ENCODE measurements around the gene PPP1R18. TPM values are rescaled to one million over a fixed set of nuclear protein-coding genes. Genes with fewer than 3 reads are reported as not detected.
A peak's percentile ranks its signal among the peaks of the same experiment; 100 is the strongest.

Gene PPP1R18
- total and polyA plus RNA-seq, 9 of the 15 experiments (the other 6 are each of a cell fraction or from before 2014, with no cell fraction given), result 12.0 to 99.2 (median 42.6) TPM

DNA sequence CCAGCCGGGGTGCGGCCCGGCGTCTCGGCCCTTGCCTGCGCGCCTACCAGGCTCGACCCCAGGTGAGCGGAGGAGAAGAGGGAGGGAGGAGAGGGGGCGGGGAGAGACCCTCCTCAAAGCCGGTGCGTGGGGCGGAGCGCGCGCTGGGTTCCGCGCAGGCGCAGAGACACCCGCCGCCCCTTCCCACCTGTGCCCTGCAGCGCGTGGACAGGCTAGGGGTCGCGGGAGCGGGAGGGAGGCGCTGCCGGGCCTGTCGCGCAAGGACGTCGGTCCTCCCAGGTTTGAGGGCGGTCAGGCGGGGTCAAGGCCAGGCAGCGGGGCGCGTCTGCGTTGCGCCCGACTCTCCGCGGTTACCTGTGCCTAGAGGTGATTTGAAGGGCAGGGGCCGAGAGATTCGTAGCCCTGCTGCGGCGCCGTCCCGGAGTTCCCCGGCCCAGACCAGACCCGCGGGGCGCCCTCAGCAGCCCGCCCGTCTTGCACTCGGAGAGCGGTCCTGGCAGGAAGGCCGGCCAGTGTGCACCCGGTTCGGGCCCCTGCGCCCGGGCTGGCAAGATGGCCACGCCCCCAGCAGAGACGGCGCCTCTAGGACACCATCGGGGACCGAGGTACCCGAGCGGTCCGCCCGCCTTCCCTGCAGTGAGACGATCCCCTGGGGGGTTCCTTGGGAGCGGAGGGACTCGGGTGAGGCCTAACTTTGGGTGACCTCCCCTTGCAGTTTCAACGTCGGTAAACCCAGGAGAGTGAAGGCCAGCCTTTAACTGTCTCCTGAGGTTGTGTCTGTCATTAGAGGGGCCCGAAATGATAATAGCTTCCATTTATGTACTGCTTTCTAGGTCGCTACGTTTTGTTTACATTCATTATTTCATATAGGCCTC lies 39.0 kb downstream of the PPP1R18 start (continued):
- TF ChIP-seq RBM22 (IDR thresholded peaks at IDR 0.05; ENCODE audit: low read depth, low read length, poor library complexity, severe bottlenecking) (peak; percentile 57), MAZ (CRISPR knock-in tag; conservative IDR thresholded peaks at IDR 0.05 in 1 of 2, IDR thresholded peaks at IDR 0.05 in 1 of 2) (peak; percentile 61 to 74; a peak in 3 of 4 replicates), HNRNPLL (IDR thresholded peaks at IDR 0.05; ENCODE audit: low read depth, low read length, poor library complexity, severe bottlenecking) (peak; percentile 7), ZNF12 (CRISPR knock-in tag; IDR thresholded peaks at IDR 0.05) (peak; percentile 74; the same call in 1 of the 2 replicates), TCFL5 (CRISPR knock-in tag; conservative IDR thresholded peaks at IDR 0.05) (0 out of 2 replicates have a peak, but pooled peaks have one; percentile 11), GATAD2B (IDR thresholded peaks at IDR 0.05; ENCODE audit: borderline replicate concordance) (no peak), MAFG (tag; conservative IDR thresholded peaks at IDR 0.05) (no peak), EP400 (IDR thresholded peaks at IDR 0.05) (peak; percentile 89), EGR1 (conservative IDR thresholded peaks at IDR 0.05) (peak; percentile 62), SP1 (CRISPR knock-in tag; IDR thresholded peaks at IDR 0.05) (peak; percentile 86), U2AF1 (optimal IDR thresholded peaks at IDR 0.05; ENCODE audit: low read depth, low read length) (peak; percentile 87)
- TF ChIP-seq, protein P1, sequence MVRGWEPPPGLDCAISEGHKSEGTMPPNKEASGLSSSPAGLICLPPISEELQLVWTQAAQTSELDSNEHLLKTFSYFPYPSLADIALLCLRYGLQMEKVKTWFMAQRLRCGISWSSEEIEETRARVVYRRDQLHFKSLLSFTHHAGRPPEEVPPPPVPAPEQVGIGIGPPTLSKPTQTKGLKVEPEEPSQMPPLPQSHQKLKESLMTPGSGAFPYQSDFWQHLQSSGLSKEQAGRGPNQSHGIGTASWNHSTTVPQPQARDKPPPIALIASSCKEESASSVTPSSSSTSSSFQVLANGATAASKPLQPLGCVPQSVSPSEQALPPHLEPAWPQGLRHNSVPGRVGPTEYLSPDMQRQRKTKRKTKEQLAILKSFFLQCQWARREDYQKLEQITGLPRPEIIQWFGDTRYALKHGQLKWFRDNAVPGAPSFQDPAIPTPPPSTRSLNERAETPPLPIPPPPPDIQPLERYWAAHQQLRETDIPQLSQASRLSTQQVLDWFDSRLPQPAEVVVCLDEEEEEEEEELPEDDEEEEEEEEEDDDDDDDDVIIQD (CRISPR knock-in tag; IDR thresholded peaks at IDR 0.05), result peak; percentile 73; the same call in 1 of the 2 replicates
- TF ChIP-seq, protein P2, sequence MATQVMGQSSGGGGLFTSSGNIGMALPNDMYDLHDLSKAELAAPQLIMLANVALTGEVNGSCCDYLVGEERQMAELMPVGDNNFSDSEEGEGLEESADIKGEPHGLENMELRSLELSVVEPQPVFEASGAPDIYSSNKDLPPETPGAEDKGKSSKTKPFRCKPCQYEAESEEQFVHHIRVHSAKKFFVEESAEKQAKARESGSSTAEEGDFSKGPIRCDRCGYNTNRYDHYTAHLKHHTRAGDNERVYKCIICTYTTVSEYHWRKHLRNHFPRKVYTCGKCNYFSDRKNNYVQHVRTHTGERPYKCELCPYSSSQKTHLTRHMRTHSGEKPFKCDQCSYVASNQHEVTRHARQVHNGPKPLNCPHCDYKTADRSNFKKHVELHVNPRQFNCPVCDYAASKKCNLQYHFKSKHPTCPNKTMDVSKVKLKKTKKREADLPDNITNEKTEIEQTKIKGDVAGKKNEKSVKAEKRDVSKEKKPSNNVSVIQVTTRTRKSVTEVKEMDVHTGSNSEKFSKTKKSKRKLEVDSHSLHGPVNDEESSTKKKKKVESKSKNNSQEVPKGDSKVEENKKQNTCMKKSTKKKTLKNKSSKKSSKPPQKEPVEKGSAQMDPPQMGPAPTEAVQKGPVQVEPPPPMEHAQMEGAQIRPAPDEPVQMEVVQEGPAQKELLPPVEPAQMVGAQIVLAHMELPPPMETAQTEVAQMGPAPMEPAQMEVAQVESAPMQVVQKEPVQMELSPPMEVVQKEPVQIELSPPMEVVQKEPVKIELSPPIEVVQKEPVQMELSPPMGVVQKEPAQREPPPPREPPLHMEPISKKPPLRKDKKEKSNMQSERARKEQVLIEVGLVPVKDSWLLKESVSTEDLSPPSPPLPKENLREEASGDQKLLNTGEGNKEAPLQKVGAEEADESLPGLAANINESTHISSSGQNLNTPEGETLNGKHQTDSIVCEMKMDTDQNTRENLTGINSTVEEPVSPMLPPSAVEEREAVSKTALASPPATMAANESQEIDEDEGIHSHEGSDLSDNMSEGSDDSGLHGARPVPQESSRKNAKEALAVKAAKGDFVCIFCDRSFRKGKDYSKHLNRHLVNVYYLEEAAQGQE (IDR thresholded peaks at IDR 0.05; ENCODE audit: borderline replicate concordance), result no peak
- TF ChIP-seq, protein P2 (CRISPR knock-in tag; IDR thresholded peaks at IDR 0.05; ENCODE audit: low read depth), result no peak; the same call in none of the 2 replicates
